Measurements from ENCODE around the gene IP6K3.

Gene IP6K3

GRCh38 chr6:33683576-33684427 lies 62.9 kb downstream of the IP6K3 start:
- no peak for TF ChIP-seq CTCF (IDR thresholded peaks at IDR 0.05; ENCODE audit: low read depth, low read length)
- H3K4me3 ChIP-seq (ENCODE audit: low read depth, low read length): no peak overlapping the region

- H3K4me3 ChIP-seq (ENCODE audit: low read depth, low read length): no peak overlapping the region
- no peak for TF ChIP-seq CTCF (IDR thresholded peaks at IDR 0.05; ENCODE audit: low read depth, low read length)
These were observed 63.6 kb downstream of the IP6K3 start for GRCh38 chr6:33683051-33683571.

DNA sequence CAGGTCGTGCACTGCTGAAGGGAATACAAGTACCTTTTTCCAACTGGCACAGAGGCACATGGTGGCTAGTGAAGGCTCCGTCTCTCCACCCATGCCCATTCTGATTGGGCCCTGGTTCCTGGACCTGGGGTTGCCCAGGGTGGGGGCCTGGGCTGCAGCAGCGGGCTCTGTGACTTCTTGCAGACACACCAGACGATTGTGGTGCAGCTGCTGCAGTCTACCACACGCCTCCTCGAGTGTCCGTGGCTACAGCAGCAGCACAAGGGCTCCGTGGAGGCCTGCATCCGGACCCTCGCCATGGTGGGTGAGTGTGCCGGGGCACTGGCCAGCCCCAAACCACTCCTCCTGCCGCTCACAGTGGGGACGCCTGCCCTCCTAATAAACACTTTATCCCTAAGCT lies 64.4 kb downstream of the IP6K3 start:
- TF ChIP-seq CTCF (IDR thresholded peaks at IDR 0.05; ENCODE audit: low read depth, low read length): no peak

DNA sequence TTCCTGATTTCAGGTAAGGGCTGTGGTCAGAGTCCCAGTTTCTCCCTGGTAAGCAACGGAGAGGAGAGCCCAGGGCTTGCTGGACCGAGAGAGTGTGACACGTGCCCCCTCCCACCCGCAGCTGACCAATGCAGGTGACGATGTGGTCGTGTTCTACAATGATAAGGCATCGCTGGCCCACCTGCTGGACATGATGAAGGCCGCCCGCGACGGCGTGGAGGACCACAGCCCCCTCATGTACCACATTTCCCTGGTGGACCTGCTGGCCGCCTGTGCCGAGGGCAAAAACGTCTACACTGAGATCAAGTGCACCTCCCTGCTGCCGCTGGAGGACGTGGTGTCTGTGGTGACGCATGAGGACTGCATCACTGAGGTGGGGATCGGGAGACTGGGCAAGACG lies 66.9 kb downstream of the IP6K3 start:
- no peak for TF ChIP-seq CTCF (IDR thresholded peaks at IDR 0.05; ENCODE audit: low read depth, low read length)
- no peak overlapping the region for H3K4me3 ChIP-seq (ENCODE audit: low read depth, low read length)

More for the DNA sequence above, 64.4 kb downstream of the IP6K3 start:
- H3K4me3 ChIP-seq (ENCODE audit: low read depth, low read length): no peak overlapping the region

DNA sequence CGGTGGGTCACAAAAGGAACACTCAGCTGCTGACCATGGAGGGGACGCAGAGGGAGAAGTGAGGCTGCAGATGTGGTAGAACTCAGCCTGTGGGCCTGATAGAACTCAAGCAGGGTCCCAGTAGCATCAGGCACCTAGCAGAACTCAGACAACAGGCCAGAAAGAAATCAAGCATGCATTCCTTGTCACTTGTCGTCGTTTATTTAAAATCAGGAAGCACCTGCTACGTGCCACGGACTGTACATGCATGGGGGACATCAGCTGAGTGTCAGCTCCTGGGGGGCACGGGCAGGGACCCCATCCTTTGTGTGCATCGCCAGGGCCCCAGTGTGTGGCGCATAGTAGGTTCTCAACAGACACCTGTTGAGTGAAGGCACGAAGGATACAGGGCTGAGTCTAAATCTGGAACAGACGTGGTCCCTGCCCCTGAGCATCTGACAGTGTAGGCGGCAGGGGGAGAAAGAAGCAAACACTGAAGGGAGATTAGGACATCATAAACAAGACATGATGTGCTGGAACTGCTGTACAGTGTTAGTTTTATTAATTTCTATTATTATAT lies 67.7 kb downstream of the IP6K3 start:
- no peak for TF ChIP-seq CTCF (IDR thresholded peaks at IDR 0.05; ENCODE audit: low read depth, low read length)
- no peak overlapping the region for H3K4me3 ChIP-seq (ENCODE audit: low read depth, low read length)

DNA sequence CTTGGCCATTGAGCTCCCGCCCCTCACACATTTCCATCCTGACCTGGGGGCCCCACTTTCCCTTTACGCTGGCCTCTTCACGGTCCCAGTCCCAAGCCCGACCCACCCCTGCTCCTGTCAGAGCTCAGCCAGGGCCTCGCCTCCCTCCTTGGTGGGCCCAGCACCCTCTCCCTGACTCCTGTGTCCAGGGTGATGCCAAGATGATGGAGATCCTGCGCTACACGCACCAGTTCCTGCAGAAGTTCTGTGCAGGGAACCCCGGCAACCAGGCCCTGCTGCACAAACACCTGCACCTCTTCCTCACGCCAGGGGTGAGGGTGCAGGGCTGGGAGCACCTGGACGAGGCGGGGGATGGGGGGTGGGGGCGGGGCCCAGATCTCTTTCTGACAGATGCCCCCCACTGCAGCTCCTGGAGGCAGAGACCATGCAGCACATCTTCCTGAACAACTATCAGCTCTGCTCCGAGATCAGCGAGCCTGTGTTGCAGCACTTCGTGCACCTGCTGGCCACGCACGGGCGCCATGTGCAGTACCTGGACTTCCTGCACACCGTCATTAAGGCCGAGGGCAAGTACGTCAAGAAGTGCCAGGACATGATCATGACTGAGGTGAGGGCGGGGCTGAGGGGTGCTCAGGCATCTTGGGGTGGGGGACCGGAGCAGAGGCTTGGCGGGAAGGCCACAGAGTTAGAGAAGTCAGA lies 68.3 kb downstream of the IP6K3 start:
- no peak overlapping the region for H3K4me3 ChIP-seq (ENCODE audit: low read depth, low read length)
- TF ChIP-seq CTCF (IDR thresholded peaks at IDR 0.05; ENCODE audit: low read depth, low read length): no peak
